ENCODE results near the gene SEPTIN5.
A peak's percentile ranks its signal among the peaks of the same experiment; 100 is the strongest.

Gene SEPTIN5

GRCh38 chr22:19706661-19707151 lies 7.6 kb upstream of the SEPTIN5 start:
- no peak for DNase-seq

GRCh38 chr22:19707347-19708290 lies 6.7 kb upstream of the SEPTIN5 start:
- no peak for DNase-seq

GRCh38 chr22:19708321-19709011 lies 5.8 kb upstream of the SEPTIN5 start:
- no peak for DNase-seq

- DNase-seq: no peak
These were observed 5.1 kb upstream of the SEPTIN5 start for GRCh38 chr22:19709063-19709769.

GRCh38 chr22:19710020-19710768 lies 4.1 kb upstream of the SEPTIN5 start:
- DNase-seq: no peak

- DNase-seq: no peak
These were observed 3.6 kb upstream of the SEPTIN5 start for GRCh38 chr22:19710769-19711106.

GRCh38 chr22:19713245-19713644 lies 1.1 kb upstream of the SEPTIN5 start:
- no peak for DNase-seq

- DNase-seq: no peak
These were observed 522 bp upstream of the SEPTIN5 start for GRCh38 chr22:19713650-19714311.

- no peak for DNase-seq
These were observed 1.1 kb downstream of the SEPTIN5 start for GRCh38 chr22:19715188-19715930.

GRCh38 chr22:19716041-19716828 lies 1.9 kb downstream of the SEPTIN5 start:
- no peak for DNase-seq

- DNase-seq: no peak
These were observed 2.5 kb downstream of the SEPTIN5 start for GRCh38 chr22:19716829-19717105.

GRCh38 chr22:19717181-19717580 lies 2.9 kb downstream of the SEPTIN5 start:
- no peak for DNase-seq

- peak; percentile 60 for DNase-seq
These were observed 3.6 kb downstream of the SEPTIN5 start for GRCh38 chr22:19717691-19718455.

GRCh38 chr22:19718456-19719049 lies 4.2 kb downstream of the SEPTIN5 start:
- DNase-seq: no peak

GRCh38 chr22:19719050-19719482 lies 4.8 kb downstream of the SEPTIN5 start:
- DNase-seq: no peak

GRCh38 chr22:19719488-19720021 lies 5.3 kb downstream of the SEPTIN5 start:
- DNase-seq: no peak

- DNase-seq: no peak
These were observed 6.0 kb downstream of the SEPTIN5 start for GRCh38 chr22:19720150-19720827.

- DNase-seq: no peak
These were observed 6.7 kb downstream of the SEPTIN5 start for GRCh38 chr22:19720999-19721329.
